HepG2 (cell line): Measurements from ENCODE around the gene SLC13A3. TPM values are rescaled to one million over a fixed set of nuclear protein-coding genes. Genes with fewer than 3 reads are reported as not detected.

Experiments
- ATF7 ChIP-seq, 2 experiments: fragments of 450-650 bp in 1 of 2; sonication (generic) in 1 of 2; formaldehyde crosslinking in 1 of 2; IDR thresholded peaks; 2 replicates each; pipeline versions ENCODE4 v1.4.0 to v1.6.1; 2016 to 2020; ENCODE audit warnings: antibody characterized with exemption in 1 of 2, mild to moderate bottlenecking in 1 of 2, missing genetic modification reagents in 1 of 2
- BHLHE40 ChIP-seq: IDR thresholded peaks from 2 replicates; pipeline ENCODE4 v1.6.1; 2011; ENCODE audit warnings: low read length, improper control_type of control experiment
- CHCHD3 ChIP-seq: sonication (generic); formaldehyde crosslinking; IDR thresholded peaks from 2 replicates; pipeline ENCODE4 v1.8.0; 2022; ENCODE audit warnings: mild to moderate bottlenecking, missing genetic modification reagents, moderate library complexity
- CREM ChIP-seq, 2 experiments: sonication (generic) in 1 of 2; formaldehyde crosslinking in 1 of 2; IDR thresholded peaks; 2 replicates each; pipeline versions ENCODE4 v1.4.0 to v1.6.1; 2016 to 2020; ENCODE audit warnings: antibody characterized with exemption in 1 of 2, mild to moderate bottlenecking in 1 of 2, missing genetic modification reagents in 1 of 2
- FOXO1 ChIP-seq: sonication (generic); formaldehyde crosslinking; IDR thresholded peaks from 2 replicates; pipeline ENCODE4 v1.4.0; 2020; ENCODE audit warnings: missing genetic modification reagents
- GATAD2A ChIP-seq: IDR thresholded peaks from 2 replicates; pipeline ENCODE4 v1.6.1; 2016
- HIC2 ChIP-seq: sonication (generic); formaldehyde crosslinking; IDR thresholded peaks from 2 replicates; pipeline ENCODE4 v1.9.0; 2022; ENCODE audit warnings: low read depth, missing genetic modification reagents
- HNRNPK ChIP-seq: fragments of 200-400 bp; formaldehyde crosslinking; IDR thresholded peaks from 2 replicates; pipeline ENCODE4 v1.6.1; 2018; ENCODE audit warnings: low read length, low read depth, moderate library complexity, mild to moderate bottlenecking; ENCODE audit not compliant: poor library complexity, severe bottlenecking
- KAT7 ChIP-seq: IDR thresholded peaks from 2 replicates; pipeline ENCODE4 v1.6.1; 2018; ENCODE audit warnings: borderline replicate concordance, missing compliant biosample characterization
- KDM2A ChIP-seq: sonication (generic); formaldehyde crosslinking; IDR thresholded peaks from 2 replicates; pipeline ENCODE4 v1.4.0; 2020; ENCODE audit warnings: low read depth, missing genetic modification reagents, borderline replicate concordance
- LBX2 ChIP-seq: sonication (generic); formaldehyde crosslinking; IDR thresholded peaks from 2 replicates; pipeline ENCODE4 v1.5.0; 2020; ENCODE audit warnings: missing genetic modification reagents, mild to moderate bottlenecking, borderline replicate concordance
- MIER3 ChIP-seq: IDR thresholded peaks from 2 replicates; pipeline ENCODE4 v1.6.1; 2016; ENCODE audit warnings: missing compliant biosample characterization, borderline replicate concordance
- MZF1 ChIP-seq: sonication (generic); formaldehyde crosslinking; IDR thresholded peaks from 2 replicates; pipeline ENCODE4 v1.8.1; 2023; ENCODE audit warnings: mild to moderate bottlenecking, missing genetic modification reagents, borderline replicate concordance
- NFIC ChIP-seq: IDR thresholded peaks from 2 replicates; pipeline ENCODE4 v1.6.1; 2012; ENCODE audit warnings: mild to moderate bottlenecking, low read length, inconsistent platforms
- PTBP1 ChIP-seq: fragments of 200-400 bp; formaldehyde crosslinking; IDR thresholded peaks from 2 replicates; pipeline ENCODE4 v1.6.1; 2018; ENCODE audit warnings: low read length, low read depth; ENCODE audit not compliant: poor library complexity, severe bottlenecking
- TBP ChIP-seq: sonication (generic); formaldehyde crosslinking; IDR thresholded peaks from 2 replicates; pipeline ENCODE4 v1.5.0; 2020; ENCODE audit warnings: missing genetic modification reagents
- TFAP4 ChIP-seq: sonication (generic); IDR thresholded peaks from 2 replicates; pipeline ENCODE4 v1.6.1; 2016; ENCODE audit warnings: low read depth, borderline replicate concordance
- THYN1 ChIP-seq: sonication (generic); formaldehyde crosslinking; IDR thresholded peaks from 2 replicates; pipeline ENCODE4 v1.8.1; 2023; ENCODE audit warnings: low read depth, mild to moderate bottlenecking, moderate library complexity, missing genetic modification reagents, borderline replicate concordance
- ZBTB14 ChIP-seq: sonication (generic); formaldehyde crosslinking; IDR thresholded peaks from 2 replicates; pipeline ENCODE4 v1.4.0; 2020; ENCODE audit warnings: missing genetic modification reagents
- ZBTB2 ChIP-seq: sonication (generic); formaldehyde crosslinking; IDR thresholded peaks from 2 replicates; pipeline ENCODE4 v1.8.0; 2022; ENCODE audit warnings: low read depth, missing genetic modification reagents
- ZNF260 ChIP-seq: sonication (generic); formaldehyde crosslinking; IDR thresholded peaks from 2 replicates; pipeline ENCODE4 v1.4.0; 2020; ENCODE audit warnings: missing genetic modification reagents, low read depth, mild to moderate bottlenecking, borderline replicate concordance
- ZNF263 ChIP-seq: sonication (generic); formaldehyde crosslinking; IDR thresholded peaks from 2 replicates; pipeline ENCODE4 v1.4.0; 2020; ENCODE audit warnings: missing genetic modification reagents
- ZNF446 ChIP-seq: sonication (generic); formaldehyde crosslinking; IDR thresholded peaks from 2 replicates; pipeline ENCODE4 v1.5.0; 2020; ENCODE audit warnings: mild to moderate bottlenecking, missing genetic modification reagents
- ZNF569 ChIP-seq: sonication (generic); formaldehyde crosslinking; IDR thresholded peaks from 2 replicates; pipeline ENCODE4 v1.5.0; 2020; ENCODE audit warnings: mild to moderate bottlenecking, missing genetic modification reagents, moderate library complexity, borderline replicate concordance
- polyA plus RNA-seq, 8 experiments: library from polyadenylated mRNA; depleted of rRNA in 3 of 8; stranded (reverse) in 7 of 8; unstranded in 1 of 8; fragments of >200 nt; fragmentation: Illumina TruSeq in 4 of 8; extraction: Trizol in 4 of 8; gene quantifications; 2 replicates each; pipeline versions ENCODE4 v1.2.1 to v1.2.3, GENCODE V29; 2011 to 2016; ENCODE audit warnings: low read depth in 4 of 8, missing spikeins in 1 of 8, mixed read lengths in 1 of 8; ENCODE audit not compliant: insufficient read depth in 1 of 8
- total RNA-seq, 5 experiments: library from RNA; depleted of rRNA; stranded (reverse); fragments of >200 nt; fragmentation: Illumina TruSeq; extraction: Trizol; gene quantifications; 2 replicates each; pipeline ENCODE4 v1.2.3, GENCODE V29; 2016; ENCODE audit warnings: low read depth in 1 of 5

The SLC13A3 gene
- total and polyA plus RNA-seq, 2 of the 13 experiments (the other 11 are each of a cell fraction or from before 2014, with no cell fraction given), result 66.5 to 76.0 TPM

- TF ChIP-seq LBX2 (CRISPR knock-in tag) (no peak), NFIC (no peak; the same call in 1 of the 2 replicates), MZF1 (CRISPR knock-in tag) (no peak), MIER3 (CRISPR knock-in tag) (peak; percentile 90; the same call in 1 of the 2 replicates), TBP (no peak), CHCHD3 (CRISPR knock-in tag) (no peak), ZNF446 (CRISPR knock-in tag) (no peak), ZNF263 (CRISPR knock-in tag) (peak; percentile 80; the same call in 1 of the 2 replicates), KDM2A (no peak), PTBP1 (no peak), ATF7 (IDR thresholded peaks at IDR 0.05) (no peak), ATF7 (CRISPR knock-in tag; IDR thresholded peaks at IDR 0.05) (no peak; the same call in 1 of the 2 replicates), ZNF569 (CRISPR knock-in tag) (no peak), FOXO1 (CRISPR knock-in tag) (peak; percentile 68), KAT7 (CRISPR knock-in tag) (no peak; the same call in none of the 2 replicates), ZNF260 (CRISPR knock-in tag) (no peak), CREM (IDR thresholded peaks at IDR 0.05) (peak; percentile 83), CREM (CRISPR knock-in tag; IDR thresholded peaks at IDR 0.05) (no peak), HIC2 (CRISPR knock-in tag) (peak; percentile 36; the same call in 1 of the 2 replicates), ZBTB14 (no peak), ZBTB2 (CRISPR knock-in tag) (peak; percentile 45; the same call in 1 of the 2 replicates), BHLHE40 (no peak), HNRNPK (no peak), THYN1 (CRISPR knock-in tag) (no peak), TFAP4 (peak; percentile 87), GATAD2A (CRISPR knock-in tag) (peak; percentile 98)
Measured at GRCh38 chr20:46607191-46607848, 43.9 kb downstream of the SLC13A3 start (continued).
